ENCODE results near the gene LRP4. TPM values are rescaled to one million over a fixed set of nuclear protein-coding genes. Genes with fewer than 3 reads are reported as not detected.

Gene LRP4
- polyA plus RNA-seq, 1 donor (not counting 4 experiments of a cell fraction or from before 2014, with no cell fraction given), result 3.4 TPM

DNA sequence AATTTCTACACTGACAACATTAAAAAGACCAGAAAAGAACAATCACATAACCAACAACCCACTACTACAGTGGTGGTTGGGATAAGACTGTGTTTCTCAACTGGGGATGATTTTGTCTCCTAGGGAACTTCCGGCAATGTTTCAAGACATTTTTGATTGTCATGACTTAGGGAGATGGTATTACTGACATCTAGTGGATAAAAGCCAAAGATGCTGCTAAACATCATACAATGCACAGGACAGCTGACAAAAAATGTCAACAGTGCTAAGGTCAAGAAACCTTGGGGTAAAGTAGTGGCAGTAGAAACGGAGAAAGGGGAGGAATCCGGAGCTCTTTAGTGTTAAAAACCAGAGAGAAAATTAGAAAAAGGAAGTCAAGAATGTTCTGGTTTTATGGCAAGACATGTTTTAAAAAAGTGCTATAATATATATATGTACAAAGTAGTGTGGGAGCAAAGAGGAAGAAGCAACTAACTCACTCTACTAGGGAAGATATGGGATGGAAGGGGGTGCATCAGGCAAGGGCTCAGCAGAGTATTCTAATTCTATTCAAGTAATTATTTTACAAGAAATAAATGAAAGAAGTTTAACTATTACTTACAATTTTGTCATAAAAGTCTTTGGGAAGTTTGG, 109.4 kb downstream of the LRP4 start:
- H3K4me2 ChIP-seq (ENCODE audit: control insufficient read depth, extremely low read depth, insufficient read depth, low read depth, low read length), result no peak overlapping the region
- no peak overlapping the region for H2AFZ ChIP-seq (ENCODE audit: control insufficient read depth, low read length)
- no peaks in the 10 kb centered on the region for H3K27me3 ChIP-seq (ENCODE audit: control insufficient read depth, extremely low read depth, insufficient read depth, low read length)
- H3K9me3 ChIP-seq (ENCODE audit: control insufficient read depth, low read depth, low read length), result no peaks in the 10 kb centered on the region
- H3K9ac ChIP-seq (ENCODE audit: control insufficient read depth, extremely low read depth, insufficient read depth, low read length), result no peak overlapping the region
- H3K9me1 ChIP-seq (ENCODE audit: control insufficient read depth, extremely low read depth, insufficient read depth, low read length), result no peaks in the 10 kb centered on the region
- TF ChIP-seq EZH2 (IDR thresholded peaks at IDR 0.05; ENCODE audit: low read length), result no peak
- TF ChIP-seq, protein P1, sequence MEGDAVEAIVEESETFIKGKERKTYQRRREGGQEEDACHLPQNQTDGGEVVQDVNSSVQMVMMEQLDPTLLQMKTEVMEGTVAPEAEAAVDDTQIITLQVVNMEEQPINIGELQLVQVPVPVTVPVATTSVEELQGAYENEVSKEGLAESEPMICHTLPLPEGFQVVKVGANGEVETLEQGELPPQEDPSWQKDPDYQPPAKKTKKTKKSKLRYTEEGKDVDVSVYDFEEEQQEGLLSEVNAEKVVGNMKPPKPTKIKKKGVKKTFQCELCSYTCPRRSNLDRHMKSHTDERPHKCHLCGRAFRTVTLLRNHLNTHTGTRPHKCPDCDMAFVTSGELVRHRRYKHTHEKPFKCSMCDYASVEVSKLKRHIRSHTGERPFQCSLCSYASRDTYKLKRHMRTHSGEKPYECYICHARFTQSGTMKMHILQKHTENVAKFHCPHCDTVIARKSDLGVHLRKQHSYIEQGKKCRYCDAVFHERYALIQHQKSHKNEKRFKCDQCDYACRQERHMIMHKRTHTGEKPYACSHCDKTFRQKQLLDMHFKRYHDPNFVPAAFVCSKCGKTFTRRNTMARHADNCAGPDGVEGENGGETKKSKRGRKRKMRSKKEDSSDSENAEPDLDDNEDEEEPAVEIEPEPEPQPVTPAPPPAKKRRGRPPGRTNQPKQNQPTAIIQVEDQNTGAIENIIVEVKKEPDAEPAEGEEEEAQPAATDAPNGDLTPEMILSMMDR (optimal IDR thresholded peaks at IDR 0.05 in 1 of 3, IDR thresholded peaks at IDR 0.05 in 1 of 3, conservative IDR thresholded peaks at IDR 0.05 in 1 of 3; ENCODE audit: extremely low read depth in 1 of 3, insufficient read depth in 2 of 3, low read length in 3 of 3), result peak in 2 of 3 experiments; percentile 41 to 43
- H3K4me3 ChIP-seq (ENCODE audit: control insufficient read depth in 2 of 3, extremely low read depth in 1 of 3, insufficient read depth in 2 of 3, low read depth in 1 of 3, low read length in 3 of 3), result no peak overlapping the region
- dilution Hi-C loops (cut with MboI; ENCODE audit: extremely low pct_ligation_motif_present, low sequenced_read_pairs), result no loop called here
- peak; percentile 44 for FAIRE-seq
- H4K20me1 ChIP-seq (ENCODE audit: control insufficient read depth, extremely low read depth, insufficient read depth, low read length), result no peaks in the 10 kb centered on the region
- H3K79me2 ChIP-seq (ENCODE audit: control insufficient read depth, insufficient read depth, low read length), result no peaks in the 10 kb centered on the region
- H3K4me1 ChIP-seq (ENCODE audit: control insufficient read depth, extremely low read depth, insufficient read depth, low read length), result no peaks in the 10 kb centered on the region
- DNase-seq (ENCODE audit: low read depth, low spot score), result no peak
- peaks cover 4% of the 10 kb centered on the region in 2 experiments for H3K36me3 ChIP-seq (ENCODE audit: control insufficient read depth in 2 of 2, extremely low read depth in 1 of 2, insufficient read depth in 2 of 2, low read length in 2 of 2)
- H3K27ac ChIP-seq (ENCODE audit: control insufficient read depth, insufficient read depth, low read length), result no peak overlapping the region

Other genes with a start within 250 kb of the LRP4 start
- 19.5 to 27.4 TPM (median 22.8 TPM) in 3 replicates for gene ARHGAP1, start 217.9 kb downstream of the LRP4 start, polyA plus RNA-seq
- gene ZNF408, start 217.5 kb downstream of the LRP4 start, polyA plus RNA-seq, result 4.0 to 8.1 TPM (median 5.0 TPM) in 3 replicates
- gene F2, start 199.3 kb downstream of the LRP4 start, polyA plus RNA-seq, result not detected in 3 replicates
- 68.3 to 96.4 TPM (median 87.5 TPM) in 3 replicates for gene CKAP5, start 72.3 kb downstream of the LRP4 start, polyA plus RNA-seq
- gene CSTPP1, start 18.2 kb upstream of the LRP4 start, polyA plus RNA-seq, result 17.8 to 33.4 TPM (median 20.0 TPM) in 3 replicates

Data from keratinocyte (primary cell).